ENCODE measurements around the gene IFNA4.

The IFNA4 gene

GRCh38 chr9:21137020-21137419 lies 50.4 kb downstream of the IFNA4 start:
- DNase-seq, result no peak
- H3K36me3 ChIP-seq (replicated peaks; ENCODE audit: insufficient read depth, low read length), result no peaks in the 10 kb centered on the region
- H3K4me3 ChIP-seq (ENCODE audit: low read length), result no peak overlapping the region
- no peaks in the 10 kb centered on the region for H3F3A ChIP-seq (ENCODE audit: insufficient read depth, low read length)
- H2AFZ ChIP-seq (ENCODE audit: low read length), result no peak overlapping the region
- no peak overlapping the region for H3K9ac ChIP-seq (ENCODE audit: low read length)
- H4K20me1 ChIP-seq (ENCODE audit: insufficient read depth, low read length), result no peaks in the 10 kb centered on the region
- no peak overlapping the region for H3K27ac ChIP-seq (ENCODE audit: low read length)
- no peak overlapping the region for H3K4me2 ChIP-seq (ENCODE audit: low read depth, low read length)
- no peaks in the 10 kb centered on the region for H3K79me2 ChIP-seq (ENCODE audit: low read length)
- no peaks in the 10 kb centered on the region for H3K9me2 ChIP-seq (replicated peaks; ENCODE audit: insufficient read depth, low read length)
- H3K27me3 ChIP-seq (replicated peaks; ENCODE audit: insufficient read depth, low read length), result no peaks in the 10 kb centered on the region
- H3K9me3 ChIP-seq (replicated peaks; ENCODE audit: insufficient read depth, low read length), result no peaks in the 10 kb centered on the region
- TF ChIP-seq CTCF (IDR thresholded peaks at IDR 0.05; ENCODE audit: low read length) (no peak), EZH2 (optimal IDR thresholded peaks at IDR 0.05; ENCODE audit: low read depth, low read length) (no peak), EZH2phosphoT487 (IDR thresholded peaks at IDR 0.05; ENCODE audit: low read length) (no peak)
- peaks cover 7% of the 10 kb centered on the region; the same call in 1 of the 2 replicates for H3K4me1 ChIP-seq (ENCODE audit: low read length)
